NB4 (cell line): ENCODE measurements around the gene DTNA.

Source experiments
- TF ChIP-seq, protein P1 (sequence below): IDR thresholded peaks from one replicate; pipeline ENCODE4 v1.5.1; 2012; ENCODE audit warnings: low read depth, low read length
- TF ChIP-seq, protein P2 (sequence below): IDR thresholded peaks from 2 replicates; pipeline ENCODE4 v1.6.1; 2011; ENCODE audit warnings: low read depth, low read length

DNA sequence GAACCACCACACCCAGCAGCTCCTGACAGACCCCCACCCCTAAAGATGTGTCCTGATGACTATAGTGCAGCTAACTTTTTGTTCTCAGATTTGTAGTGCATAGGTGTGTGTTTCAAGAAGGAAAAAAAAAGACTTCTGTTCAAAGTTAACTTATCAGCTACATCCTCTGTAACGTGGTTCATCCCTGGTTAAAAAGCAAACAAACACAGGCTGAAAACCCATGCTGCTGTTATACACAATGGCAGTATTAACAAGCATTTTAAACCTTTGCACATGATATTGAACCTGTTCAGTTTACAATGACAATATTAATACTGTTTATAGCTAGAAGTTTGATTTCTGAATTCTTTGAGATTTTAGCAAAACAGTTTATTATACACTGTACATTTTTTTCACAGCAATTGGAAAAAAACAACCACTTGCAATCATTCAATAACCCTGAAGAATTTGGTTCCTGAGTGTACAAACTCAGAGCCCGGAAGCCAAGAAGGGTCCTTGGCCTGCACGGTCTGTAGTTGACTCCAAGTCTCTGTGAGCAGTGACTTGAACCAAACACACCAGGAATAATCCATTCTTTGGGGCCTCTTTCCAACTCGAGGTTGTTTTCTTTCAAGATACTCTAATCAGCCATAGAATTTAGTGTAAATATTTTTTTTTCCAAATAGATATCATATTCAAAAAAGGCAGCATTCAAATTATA lies 177.9 kb downstream of the DTNA start:
- TF ChIP-seq, protein P1, sequence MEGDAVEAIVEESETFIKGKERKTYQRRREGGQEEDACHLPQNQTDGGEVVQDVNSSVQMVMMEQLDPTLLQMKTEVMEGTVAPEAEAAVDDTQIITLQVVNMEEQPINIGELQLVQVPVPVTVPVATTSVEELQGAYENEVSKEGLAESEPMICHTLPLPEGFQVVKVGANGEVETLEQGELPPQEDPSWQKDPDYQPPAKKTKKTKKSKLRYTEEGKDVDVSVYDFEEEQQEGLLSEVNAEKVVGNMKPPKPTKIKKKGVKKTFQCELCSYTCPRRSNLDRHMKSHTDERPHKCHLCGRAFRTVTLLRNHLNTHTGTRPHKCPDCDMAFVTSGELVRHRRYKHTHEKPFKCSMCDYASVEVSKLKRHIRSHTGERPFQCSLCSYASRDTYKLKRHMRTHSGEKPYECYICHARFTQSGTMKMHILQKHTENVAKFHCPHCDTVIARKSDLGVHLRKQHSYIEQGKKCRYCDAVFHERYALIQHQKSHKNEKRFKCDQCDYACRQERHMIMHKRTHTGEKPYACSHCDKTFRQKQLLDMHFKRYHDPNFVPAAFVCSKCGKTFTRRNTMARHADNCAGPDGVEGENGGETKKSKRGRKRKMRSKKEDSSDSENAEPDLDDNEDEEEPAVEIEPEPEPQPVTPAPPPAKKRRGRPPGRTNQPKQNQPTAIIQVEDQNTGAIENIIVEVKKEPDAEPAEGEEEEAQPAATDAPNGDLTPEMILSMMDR: no peak
- TF ChIP-seq, protein P2, sequence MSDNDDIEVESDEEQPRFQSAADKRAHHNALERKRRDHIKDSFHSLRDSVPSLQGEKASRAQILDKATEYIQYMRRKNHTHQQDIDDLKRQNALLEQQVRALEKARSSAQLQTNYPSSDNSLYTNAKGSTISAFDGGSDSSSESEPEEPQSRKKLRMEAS: no peak
